Measurements from ENCODE around the gene PDCD6IP.
"Not testable (repeated sequence)": the region's sequence is repeated elsewhere in the genome, so short reads cannot be mapped to it uniquely, and the experiment has no call there.

PDCD6IP gene

DNA sequence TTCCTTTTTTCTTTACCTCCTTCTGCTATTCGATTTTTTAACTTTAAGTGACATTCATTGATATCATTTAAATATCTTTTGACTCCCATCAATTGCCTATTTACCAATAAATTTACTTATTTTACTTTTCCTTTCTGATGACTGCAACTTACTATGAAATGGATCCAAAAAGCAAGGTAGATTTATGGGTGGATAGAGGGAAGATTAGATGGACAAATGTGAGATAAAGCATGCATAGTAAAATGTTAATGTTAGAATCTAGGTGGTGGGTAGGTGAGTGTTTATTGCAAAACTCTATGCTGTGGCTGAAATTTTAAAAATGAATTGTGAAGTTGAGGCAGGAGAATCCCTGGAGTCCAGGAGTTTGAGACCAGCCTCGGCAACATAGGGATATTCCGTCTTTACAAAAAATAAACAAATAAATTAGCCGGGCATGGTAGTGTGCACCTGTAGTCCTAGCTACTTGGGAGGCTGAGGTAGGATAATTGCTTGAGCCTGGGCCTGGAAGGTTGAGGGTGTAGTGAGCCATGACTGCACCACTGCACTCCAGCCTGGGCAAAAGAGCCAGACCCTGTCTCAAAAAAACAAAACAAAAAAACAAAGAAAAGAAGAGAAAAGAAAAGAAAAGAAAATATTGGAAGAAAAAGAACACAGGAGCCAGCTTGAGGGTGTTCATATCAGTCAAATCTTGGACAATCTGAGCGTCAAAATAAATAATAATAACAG is 6.1 kb upstream of the PDCD6IP start:
- DNase-seq, result no peak

DNA sequence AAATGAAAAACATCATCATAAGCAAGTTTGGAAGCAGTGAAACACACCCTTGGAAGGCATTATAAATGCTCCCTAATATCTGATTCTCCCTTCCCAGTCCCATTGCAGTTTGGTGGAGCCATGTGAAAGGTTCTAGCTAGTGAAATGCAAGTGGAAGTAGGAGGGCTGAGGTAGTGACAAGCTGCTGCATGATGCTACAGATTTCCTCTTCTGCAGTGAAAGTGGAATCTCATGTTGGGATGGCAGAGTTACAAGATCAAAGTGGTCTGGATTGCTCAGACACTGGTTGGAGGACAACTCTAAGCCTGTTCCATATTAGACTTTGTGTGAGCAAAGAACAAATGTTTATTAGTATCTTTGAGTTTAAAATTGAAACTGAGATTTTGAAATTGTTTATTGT is 3.3 kb upstream of the PDCD6IP start:
- DNase-seq, result no peak

GRCh38 chr3:33795856-33796536 is 2.4 kb upstream of the PDCD6IP start:
- no peak for DNase-seq

GRCh38 chr3:33798113-33798417 is 365 bp upstream of the PDCD6IP start:
- peak in 2 of 4 experiments; percentile 28 to 44 for DNase-seq

DNA sequence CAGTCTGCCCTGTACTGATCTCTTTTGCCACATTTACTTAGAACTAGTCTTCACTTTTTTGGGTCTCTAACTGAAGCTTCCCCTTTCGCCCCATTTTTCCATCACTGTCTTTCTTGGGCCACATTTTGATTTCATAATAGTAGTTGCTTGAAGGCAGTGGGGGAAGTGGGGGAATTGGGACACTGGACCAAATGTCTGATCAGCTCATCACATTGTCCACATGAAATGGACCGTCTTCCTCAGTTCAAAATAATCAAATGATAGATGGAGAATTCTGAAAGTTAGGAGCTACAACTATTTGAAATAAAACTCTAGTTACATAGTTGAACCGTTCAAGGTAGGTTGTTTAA is 747 bp downstream of the PDCD6IP start:
- no peak for DNase-seq

DNA sequence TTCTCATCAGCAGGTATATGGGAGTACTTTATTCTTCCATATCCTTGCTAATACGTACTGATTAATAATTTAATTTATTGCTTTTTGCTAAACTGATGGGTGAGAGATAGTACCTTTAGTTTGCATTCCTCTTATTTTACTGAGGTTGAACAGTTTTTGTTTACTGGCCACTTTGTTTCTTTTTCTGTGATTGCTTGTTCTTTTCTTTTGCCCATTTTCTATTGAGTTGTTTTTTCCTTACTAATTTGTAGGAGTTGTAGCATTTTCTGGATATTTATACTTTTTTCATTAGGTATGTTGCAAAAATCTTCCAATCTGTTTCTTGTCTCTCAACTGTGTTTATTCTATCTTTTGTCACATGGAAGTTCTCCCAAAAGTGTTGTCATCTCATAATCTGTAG is 4.8 kb downstream of the PDCD6IP start:
- DNase-seq, result no peak

DNA sequence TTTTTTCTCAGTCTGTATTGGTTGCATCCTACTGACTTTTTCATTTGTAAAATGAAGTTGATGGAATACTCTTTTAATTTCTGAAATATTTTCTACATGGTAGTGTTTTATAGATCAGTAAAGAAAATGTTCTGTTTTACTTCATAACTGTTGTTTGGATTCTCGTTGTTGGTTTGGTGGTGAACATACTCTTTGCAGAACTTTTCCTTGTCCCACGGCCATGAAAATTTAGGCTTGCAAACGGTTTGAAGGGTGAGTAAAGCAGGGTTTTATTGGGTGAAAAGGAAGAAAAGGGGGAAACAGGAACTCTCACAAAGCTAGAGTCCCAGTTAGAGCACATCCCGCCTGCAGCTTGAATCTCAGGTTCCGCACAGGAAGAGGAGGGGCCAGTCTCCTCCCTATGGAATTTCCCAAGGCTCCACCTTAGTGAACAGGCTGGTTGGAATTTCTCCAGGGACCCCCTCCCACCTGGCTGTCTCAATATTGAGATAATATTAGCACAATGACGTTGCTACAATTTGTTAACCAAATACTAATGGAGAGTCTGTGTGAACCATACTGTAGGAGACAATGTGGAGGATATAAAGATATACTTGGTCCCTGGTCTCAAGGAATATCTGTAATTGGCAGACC is 5.6 kb downstream of the PDCD6IP start:
- DNase-seq, result no peak

DNA sequence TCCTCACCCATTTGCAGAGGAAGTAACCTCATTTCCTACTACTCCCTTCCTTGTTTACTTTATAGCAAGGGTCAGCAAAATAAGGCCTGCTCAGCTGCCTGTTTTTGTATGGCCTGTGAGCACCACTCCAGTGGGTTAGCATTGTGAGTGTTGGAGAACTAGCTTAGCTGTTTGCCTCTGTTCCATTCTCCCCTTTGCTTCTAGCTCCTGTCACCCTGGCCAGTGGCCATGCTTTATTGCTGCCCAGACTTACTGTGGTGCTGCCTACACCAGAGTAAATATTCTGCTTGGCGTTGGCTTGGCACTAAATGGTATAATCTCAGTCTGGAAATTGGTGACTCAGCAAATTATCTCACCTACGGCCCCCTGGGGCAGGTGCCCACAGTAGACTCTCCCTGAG is 8.8 kb downstream of the PDCD6IP start:
- no peak for DNase-seq

- no peak for DNase-seq
These were observed 10.1 kb downstream of the PDCD6IP start for GRCh38 chr3:33808559-33808958.

GRCh38 chr3:33810545-33810944 is 12.1 kb downstream of the PDCD6IP start:
- DNase-seq, result no peak

DNA sequence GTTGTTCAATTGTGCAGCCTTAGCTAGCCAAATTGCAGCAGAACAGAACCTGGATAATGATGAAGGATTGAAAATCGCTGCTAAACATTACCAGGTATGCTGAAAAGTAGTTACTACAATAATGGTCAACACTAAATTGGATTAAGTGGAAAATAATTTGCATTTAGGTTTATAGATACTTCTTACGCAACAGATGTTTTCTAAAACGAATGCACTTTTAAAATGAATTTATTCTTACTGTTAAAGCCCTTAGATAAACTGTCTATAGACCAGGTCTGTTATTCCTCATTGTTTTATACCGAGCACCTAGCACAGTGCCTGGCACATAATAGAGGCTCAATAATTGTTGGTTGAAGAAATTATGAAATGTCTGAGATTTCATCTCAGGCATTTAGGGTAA is 23.6 kb downstream of the PDCD6IP start:
- no peak for DNase-seq

DNA sequence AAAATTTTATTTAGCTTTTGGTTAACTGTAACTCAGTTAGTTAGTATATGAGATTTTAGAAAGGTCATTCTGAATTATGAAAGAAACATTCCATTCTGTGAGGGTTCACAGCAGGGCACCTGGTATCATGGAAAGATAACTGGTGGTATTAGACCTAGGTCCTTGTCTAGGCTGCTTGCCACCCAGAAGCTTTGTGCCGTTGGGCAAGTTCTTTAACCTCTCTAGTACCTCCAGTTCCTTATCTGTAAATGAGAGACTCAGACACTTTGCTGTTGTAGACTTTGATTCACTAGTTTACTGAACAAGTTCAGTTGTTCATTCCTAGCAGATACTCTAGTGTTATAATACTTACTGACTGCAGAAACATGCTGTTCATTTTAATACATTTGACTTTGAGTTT is 25.4 kb downstream of the PDCD6IP start:
- no peak for DNase-seq

GRCh38 chr3:33825111-33825510 is 26.7 kb downstream of the PDCD6IP start:
- DNase-seq, result no peak

DNA sequence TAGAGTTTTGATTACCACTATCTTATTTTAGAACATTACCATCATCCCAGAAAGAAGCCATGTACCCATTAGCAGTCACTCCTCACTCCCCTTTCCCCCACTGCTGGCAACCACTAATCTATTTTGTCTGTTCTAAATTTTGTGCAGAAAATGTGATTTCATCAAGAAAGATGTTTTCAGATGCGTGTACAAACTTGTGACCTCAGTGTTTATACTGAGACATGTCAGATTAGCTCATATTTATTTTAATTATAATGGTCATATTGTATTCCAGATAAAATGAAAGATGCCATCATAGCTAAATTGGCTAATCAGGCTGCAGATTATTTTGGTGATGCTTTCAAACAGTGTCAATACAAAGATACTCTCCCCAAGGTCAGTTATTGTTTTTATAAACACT is 27.8 kb downstream of the PDCD6IP start:
- DNase-seq, result no peak

DNA sequence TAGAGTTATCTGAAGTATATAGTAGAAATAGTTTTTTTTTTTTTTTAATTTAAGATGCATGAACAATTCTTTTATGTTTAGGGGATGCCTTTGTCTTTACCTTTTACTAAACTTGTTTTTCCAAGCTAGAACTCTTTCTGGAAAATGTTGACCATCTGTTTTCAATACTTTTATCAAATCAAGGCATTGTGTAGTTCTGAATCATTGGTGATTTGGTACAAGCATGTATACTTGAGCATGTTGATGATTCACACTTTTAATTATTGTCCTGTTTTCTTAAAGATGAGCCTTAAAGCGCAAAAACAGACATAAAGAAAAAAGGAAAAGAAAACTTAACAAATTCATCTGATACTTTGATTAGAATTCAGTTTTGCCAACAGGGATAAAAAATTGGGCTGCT is 28.3 kb downstream of the PDCD6IP start:
- DNase-seq, result no peak

GRCh38 chr3:33829720-33830119 is 31.3 kb downstream of the PDCD6IP start:
- DNase-seq, result no peak

- no peak for DNase-seq
These were observed 32.6 kb downstream of the PDCD6IP start for GRCh38 chr3:33831053-33831452.

DNA sequence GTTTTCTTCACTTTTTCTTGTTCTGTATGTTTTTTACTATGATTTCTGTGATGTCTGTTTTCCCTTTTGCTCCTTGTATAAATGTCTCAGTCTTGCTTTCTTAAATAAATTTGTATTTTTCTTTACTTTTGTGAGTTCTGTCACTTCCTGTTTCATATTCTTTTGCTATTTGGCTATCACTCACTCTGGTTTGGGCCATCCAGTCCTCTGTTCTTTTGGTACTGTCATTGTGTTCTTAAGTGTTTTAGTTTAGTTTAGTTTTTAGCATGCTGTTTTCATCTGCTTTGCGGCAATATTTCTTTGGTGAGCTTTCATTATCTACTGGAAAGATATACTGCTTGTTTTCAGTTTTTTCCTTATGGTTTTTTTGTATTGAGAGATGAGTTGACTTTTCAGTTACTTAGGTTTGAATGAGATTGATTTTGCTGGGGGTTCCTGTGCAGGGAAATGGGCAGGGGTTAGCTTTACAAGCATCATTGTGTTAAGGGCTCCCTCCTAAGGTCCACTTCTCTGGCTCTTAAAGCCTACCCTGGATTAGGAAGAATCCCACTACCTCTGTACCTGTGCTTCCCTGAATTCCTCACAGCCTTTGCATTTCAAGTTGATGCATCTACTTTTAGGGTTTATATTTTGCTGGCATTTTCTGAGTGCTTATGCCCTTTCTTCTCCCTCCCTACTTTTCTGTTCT is 35.1 kb downstream of the PDCD6IP start:
- no peak for DNase-seq

DNA sequence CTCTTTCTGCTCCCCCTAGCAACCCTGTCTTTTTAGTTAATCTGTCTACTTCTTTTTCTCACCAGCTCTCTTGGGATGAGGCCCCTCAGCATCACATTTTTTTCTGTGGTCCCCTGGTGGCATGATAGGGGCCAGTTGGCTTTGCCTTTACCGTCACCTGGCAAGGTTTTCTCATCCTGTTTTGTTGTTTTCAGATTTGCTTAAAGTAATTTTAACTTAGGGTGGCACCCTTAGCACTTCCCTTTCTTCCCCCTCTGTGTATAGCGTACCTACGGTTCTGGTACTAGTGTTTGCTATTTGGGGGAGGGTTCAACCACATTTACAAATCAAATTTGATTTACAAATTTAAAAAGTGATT is 35.6 kb downstream of the PDCD6IP start:
- no peak for DNase-seq

GRCh38 chr3:33837182-33837581 is 38.8 kb downstream of the PDCD6IP start:
- not testable (repeated sequence) for DNase-seq

DNA sequence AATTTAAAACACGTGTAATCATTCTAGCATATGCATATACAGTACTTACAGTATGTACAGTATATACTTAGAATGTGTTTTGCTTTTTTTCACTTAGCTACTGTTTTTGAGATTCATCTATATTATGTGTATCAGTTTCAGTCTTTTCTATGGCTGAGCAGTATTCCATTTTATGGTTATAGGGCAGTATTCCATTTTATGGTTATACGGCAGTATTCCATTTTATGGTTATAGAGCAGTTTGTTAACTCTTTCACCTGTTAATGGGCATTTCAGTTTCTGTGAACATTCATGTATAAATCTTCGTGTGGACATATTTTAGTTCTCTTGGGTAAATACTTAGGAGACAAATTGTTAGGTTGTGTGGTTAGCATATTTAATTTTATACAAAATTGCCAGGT is 40.9 kb downstream of the PDCD6IP start:
- DNase-seq, result no peak

GRCh38 chr3:33840179-33840578 is 41.7 kb downstream of the PDCD6IP start:
- no peak for DNase-seq

DNA sequence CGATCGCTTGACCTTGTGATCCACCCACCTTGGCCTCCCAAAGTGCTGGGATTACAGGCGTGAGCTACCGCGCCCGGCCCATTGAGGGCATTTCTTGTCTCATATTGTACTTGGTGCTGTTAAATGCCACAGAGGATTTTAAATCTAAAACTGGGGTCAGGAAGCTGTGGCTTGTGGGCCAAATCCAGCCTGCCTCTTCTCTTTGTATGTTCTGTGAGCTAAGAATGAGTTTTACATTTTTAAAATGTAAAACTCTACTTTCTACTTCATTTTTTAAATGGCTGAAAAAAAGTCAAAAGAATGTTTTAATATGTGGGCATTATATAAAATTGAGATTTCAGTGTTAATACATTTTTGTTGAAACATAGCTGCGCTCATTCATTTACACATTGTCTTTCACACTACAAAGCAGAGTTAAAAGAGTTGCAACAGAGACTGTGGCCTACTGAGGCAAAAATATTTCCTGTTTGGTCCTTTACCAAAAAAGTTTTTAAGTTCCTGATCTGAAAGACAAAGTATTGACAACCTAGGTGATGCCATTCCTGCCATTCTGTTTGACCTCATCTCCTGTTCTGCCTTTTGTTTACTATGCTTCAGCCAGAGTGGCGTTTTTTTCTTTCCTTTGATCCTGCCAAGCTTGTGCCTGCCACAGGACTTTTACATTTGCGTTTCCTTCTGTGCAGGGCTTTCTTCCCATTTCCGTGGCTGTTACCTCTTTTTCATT is 50.4 kb downstream of the PDCD6IP start:
- no peak for DNase-seq
